GM19328 (cell line): ENCODE data around the gene BNIP5.
"Not testable (repeated sequence)": the region's sequence is repeated elsewhere in the genome, so short reads cannot be mapped to it uniquely, and the experiment has no call there.

Source experiments
- ATAC-seq: cut with Tn5 transposase; IDR thresholded peaks from one replicate; pipeline ENCODE4 v1.9.1; 2021; ENCODE audit warnings: mild to moderate bottlenecking, moderate library complexity; ENCODE audit not compliant: unreplicated experiment

Gene BNIP5

GRCh38 chr6:36368421-36368820 lies 31.7 kb upstream of the BNIP5 start:
- ATAC-seq = no peak

- ATAC-seq = no peak
These were observed 31.1 kb upstream of the BNIP5 start for GRCh38 chr6:36367743-36368142.

GRCh38 chr6:36364669-36365479 lies 28.2 kb upstream of the BNIP5 start:
- no peak for ATAC-seq

GRCh38 chr6:36364061-36364635 lies 27.5 kb upstream of the BNIP5 start:
- not testable (repeated sequence) for ATAC-seq

- not testable (repeated sequence) for ATAC-seq
These were observed 26.7 kb upstream of the BNIP5 start for GRCh38 chr6:36363371-36363752.

- ATAC-seq = no peak
These were observed 26.1 kb upstream of the BNIP5 start for GRCh38 chr6:36362551-36363370.

- ATAC-seq = no peak
These were observed 24.4 kb upstream of the BNIP5 start for GRCh38 chr6:36361071-36361470.

- ATAC-seq = peak; percentile 45
These were observed 23.8 kb upstream of the BNIP5 start for GRCh38 chr6:36360241-36361054.

- ATAC-seq = no peak
These were observed 21.7 kb upstream of the BNIP5 start for GRCh38 chr6:36358226-36358915.

- no peak for ATAC-seq
These were observed 21.2 kb upstream of the BNIP5 start for GRCh38 chr6:36357872-36358225.

- no peak for ATAC-seq
These were observed 19.1 kb upstream of the BNIP5 start for GRCh38 chr6:36355819-36356218.

- ATAC-seq = no peak
These were observed 16.8 kb upstream of the BNIP5 start for GRCh38 chr6:36353411-36353915.

GRCh38 chr6:36352477-36353157 lies 15.9 kb upstream of the BNIP5 start:
- ATAC-seq = no peak

GRCh38 chr6:36350681-36351571 lies 14.2 kb upstream of the BNIP5 start:
- ATAC-seq = no peak

GRCh38 chr6:36350082-36350481 lies 13.4 kb upstream of the BNIP5 start:
- no peak for ATAC-seq

GRCh38 chr6:36349240-36349639 lies 12.6 kb upstream of the BNIP5 start:
- ATAC-seq = no peak

- no peak for ATAC-seq
These were observed 10.9 kb upstream of the BNIP5 start for GRCh38 chr6:36347621-36348020.

GRCh38 chr6:36346486-36347273 lies 10.0 kb upstream of the BNIP5 start:
- ATAC-seq = no peak
